Tibial nerve (tissue), 4 donors: Measurements from ENCODE around the gene NUP214. TPM values are rescaled to one million over a fixed set of nuclear protein-coding genes. Genes with fewer than 3 reads are reported as not detected.

Experiments
- DNase-seq, 2 donors: peaks; one replicate each; pipeline ENCODE4 v3.0.0-alpha.2; 2019; ENCODE audit warnings: low spot score in 2 of 2
- H3K27ac ChIP-seq, 4 donors: fragments of 200-600 bp; sonication (generic) in 3 of 4; one replicate each; pipeline ENCODE4 v1.5.1; 2017 to 2019; ENCODE audit warnings: mild to moderate bottlenecking in 1 of 4
- H3K27me3 ChIP-seq, 2 donors: fragments of 200-600 bp; sonication (generic) in 1 of 2; one replicate each; pipeline versions ENCODE4 v1.5.1 to v1.6.0; 2017 to 2019
- H3K36me3 ChIP-seq, 3 donors: fragments of 200-600 bp; sonication (generic); one replicate each; pipeline ENCODE4 v1.5.1; 2018 to 2019
- H3K4me1 ChIP-seq, 4 donors: fragments of 200-600 bp; sonication (generic) in 3 of 4; one replicate each; pipeline ENCODE4 v1.5.1; 2017 to 2019
- H3K4me3 ChIP-seq, 4 donors: fragments of 200-600 bp; sonication (generic) in 3 of 4; one replicate each; pipeline ENCODE4 v1.5.1; 2017 to 2019; ENCODE audit warnings: mild to moderate bottlenecking in 1 of 4, moderate library complexity in 1 of 4
- H3K9me3 ChIP-seq, 4 donors: fragments of 200-600 bp; sonication (generic) in 3 of 4; one replicate each; pipeline ENCODE4 v1.5.1; 2017 to 2019
- CTCF ChIP-seq, 5 experiments: fragments of 200-600 bp in 3 of 5; fragments of 450-650 bp in 2 of 5; sonication (generic) in 3 of 5; IDR thresholded peaks; one replicate each; pipeline ENCODE4 v1.5.1; 2016 to 2019; ENCODE audit warnings: antibody characterized with exemption in 5 of 5, mild to moderate bottlenecking in 3 of 5, moderate library complexity in 2 of 5
- EP300 ChIP-seq, 2 donors: sonication (generic); formaldehyde crosslinking; IDR thresholded peaks; one replicate each; pipeline ENCODE4 v1.6.1; 2017; ENCODE audit warnings: antibody characterized with exemption in 2 of 2, mild to moderate bottlenecking in 1 of 2
- POLR2A ChIP-seq, 2 donors: fragments of 450-650 bp; IDR thresholded peaks; one replicate each; pipeline ENCODE4 v1.6.1; 2017; ENCODE audit warnings: antibody characterized with exemption in 2 of 2, mild to moderate bottlenecking in 2 of 2, moderate library complexity in 2 of 2
- WGBS, 2 donors: methylation state at CpG; one replicate each; pipeline ENCODE4 v1.1.5; 2018; 5-methylcytosine and 5-hydroxymethylcytosine counted together
- total RNA-seq, 4 donors: library from RNA; depleted of rRNA; stranded (reverse); fragments of >200 nt; gene quantifications; one replicate each; pipeline ENCODE4 v1.1.0, GENCODE V29; 2016

The NUP214 gene
- total RNA-seq, 4 donors from 2014 or later, result 39.8 to 94.2 (median 70.2) TPM

- H3K4me1 ChIP-seq, result peaks cover 0 to 49% (median 4%) of the 10 kb centered on the region in 4 donors
- no peaks in the 10 kb centered on the region for H3K9me3 ChIP-seq
- TF ChIP-seq CTCF (IDR thresholded peaks at IDR 0.05) (no peak), POLR2A (IDR thresholded peaks at IDR 0.05) (peak in 1 of 2 donors; percentile 50), EP300 (IDR thresholded peaks at IDR 0.05) (peak in 1 of 2 donors; percentile 33)
- 1 to 2% methylated on average over 13 to 51 of the region's 99 CpGs for WGBS, 2 donors
- H3K27ac ChIP-seq, result peak within 1 kb of the TSS; percentile 14 to 93 (median 80)
- peak within 1 kb of the TSS; percentile 44 to 65 (median 56) for H3K4me3 ChIP-seq
- H3K27me3 ChIP-seq, result peaks cover 0 to 34% of the 10 kb centered on the region in 2 donors
- no peak for DNase-seq
- H3K36me3 ChIP-seq, result no peaks in the 10 kb centered on the region
Observed at GRCh38 chr9:131096269-131097125, 28.9 kb upstream of the NUP214 start, which contains the start of gene AIF1L. Gene AIF1L, plus strand, starts transcription at chr9:131096531. Its CDS starts 99 bp downstream, at chr9:131096630.

- Histone ChIP-seq H3K27ac (peak overlapping the region; percentile 56 to 93 (median 80)), H3K4me3 (peak overlapping the region; percentile 44 to 65 (median 56)), H3K9me3 (no peaks in the 10 kb centered on the region), H3K36me3 (no peaks in the 10 kb centered on the region), H3K4me1 (peaks cover 0 to 53% (median 4%) of the 10 kb centered on the region in 4 donors), H3K27me3 (peaks cover 0 to 32% of the 10 kb centered on the region in 2 donors)
- TF ChIP-seq CTCF (IDR thresholded peaks at IDR 0.05) (no peak), EP300 (IDR thresholded peaks at IDR 0.05) (no peak), POLR2A (IDR thresholded peaks at IDR 0.05) (no peak)
- WGBS, 2 donors, result 27 to 30% methylated on average over 19 of the region's 19 CpGs
- no peak for DNase-seq
Observed at GRCh38 chr9:131097126-131097947, 28.0 kb upstream of the NUP214 start.

- no peaks in the 10 kb centered on the region for H3K36me3 ChIP-seq
- peak overlapping the region; percentile 56 to 93 (median 80) for H3K27ac ChIP-seq
- H3K4me3 ChIP-seq, result peak overlapping the region in 1 of 4 donors; percentile 65
- no peak for TF ChIP-seq POLR2A (IDR thresholded peaks at IDR 0.05)
- no peak for TF ChIP-seq EP300 (IDR thresholded peaks at IDR 0.05)
- no peak for TF ChIP-seq CTCF (IDR thresholded peaks at IDR 0.05)
- no peaks in the 10 kb centered on the region for H3K9me3 ChIP-seq
- peaks cover 0 to 57% (median 4%) of the 10 kb centered on the region in 4 donors for H3K4me1 ChIP-seq
- no peak for DNase-seq
- 54 to 70% methylated on average over 8 of the region's 8 CpGs for WGBS, 2 donors
- peaks cover 0 to 26% of the 10 kb centered on the region in 2 donors for H3K27me3 ChIP-seq
Observed at GRCh38 chr9:131097948-131098278, 27.5 kb upstream of the NUP214 start.

- peaks cover 0 to 24% of the 10 kb centered on the region in 2 donors for H3K27me3 ChIP-seq
- H3K4me3 ChIP-seq, result peak overlapping the region in 1 of 4 donors; percentile 65
- WGBS, 2 donors, result 59 to 69% methylated on average over 13 of the region's 13 CpGs
- H3K4me1 ChIP-seq, result peaks cover 0 to 57% (median 4%) of the 10 kb centered on the region in 4 donors
- no peaks in the 10 kb centered on the region for H3K9me3 ChIP-seq
- TF ChIP-seq POLR2A (IDR thresholded peaks at IDR 0.05), result no peak
- no peak for TF ChIP-seq CTCF (IDR thresholded peaks at IDR 0.05)
- TF ChIP-seq EP300 (IDR thresholded peaks at IDR 0.05), result no peak
- no peak for DNase-seq
- H3K36me3 ChIP-seq, result no peaks in the 10 kb centered on the region
- peak overlapping the region; percentile 56 to 93 (median 80) for H3K27ac ChIP-seq
Observed at GRCh38 chr9:131098391-131099101, 26.8 kb upstream of the NUP214 start.
